Right atrium auricular region (tissue), 2 donors: ENCODE measurements around the gene KRT75. TPM values are rescaled to one million over a fixed set of nuclear protein-coding genes. Genes with fewer than 3 reads are reported as not detected.

ENCODE experiments used
- DNase-seq: peaks from one replicate; pipeline ENCODE4 v3.0.0-alpha.2; 2019; ENCODE audit warnings: low spot score
- H3K27ac ChIP-seq, 2 donors: fragments of 200-600 bp; sonication (generic); 1 replicate in 1 of 2; 2 replicates in 1 of 2; pipeline ENCODE4 v1.5.1; 2016 to 2019
- H3K27me3 ChIP-seq, 2 donors: fragments of 200-600 bp; sonication (generic); one replicate each; pipeline versions ENCODE4 v1.5.1 to v1.6.0; 2017 to 2019
- H3K36me3 ChIP-seq: fragments of 200-600 bp; sonication (generic); one replicate; pipeline ENCODE4 v1.5.1; 2016
- H3K4me1 ChIP-seq, 2 donors: fragments of 200-600 bp; sonication (generic); one replicate each; pipeline versions ENCODE4 v1.5.1 to v1.6.0; 2017 to 2019
- H3K4me3 ChIP-seq, 2 donors: fragments of 200-600 bp; sonication (generic); 1 replicate in 1 of 2; 2 replicates in 1 of 2; pipeline ENCODE4 v1.5.1; 2017 to 2019; ENCODE audit warnings: mild to moderate bottlenecking in 1 of 2, moderate library complexity in 1 of 2
- H3K9me3 ChIP-seq, 2 donors: fragments of 200-600 bp; sonication (generic); one replicate each; pipeline ENCODE4 v1.5.1; 2019
- total RNA-seq, 2 donors: library from RNA; depleted of rRNA; stranded (reverse); fragments of >200 nt; gene quantifications; one replicate each; pipeline ENCODE4 v1.1.0, GENCODE V29; 2016
- TF ChIP-seq, protein P1 (sequence below), 2 donors: fragments of 200-600 bp; sonication (generic); IDR thresholded peaks; one replicate each; pipeline ENCODE4 v1.5.1; 2019; ENCODE audit warnings: antibody characterized with exemption in 2 of 2

KRT75 gene
- total RNA-seq, 2 donors from 2014 or later = not detected

DNA sequence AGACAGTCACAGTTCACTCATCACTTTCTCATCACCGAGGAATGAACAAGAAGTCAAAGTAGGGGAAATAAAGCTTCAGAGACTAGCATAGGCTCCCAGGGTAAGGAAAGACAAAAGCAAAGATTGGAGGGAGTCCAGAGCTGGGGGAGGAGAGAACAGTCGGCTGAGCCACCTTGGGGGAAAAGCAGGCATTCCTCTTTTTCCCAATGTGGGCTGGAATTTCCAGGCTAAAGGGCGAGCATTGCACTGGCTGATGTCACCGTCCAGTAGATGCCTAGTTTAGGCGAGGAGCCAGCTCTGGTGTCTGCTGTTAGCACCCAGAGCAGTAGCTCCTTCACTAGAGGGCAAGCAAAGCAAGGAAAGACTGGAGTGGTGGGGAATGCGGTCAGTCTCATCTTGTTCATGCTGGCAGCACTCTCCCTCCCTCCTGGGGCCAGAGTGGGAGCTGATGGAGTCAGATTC is 8.5 kb upstream of the KRT75 start:
- TF ChIP-seq, protein P1, sequence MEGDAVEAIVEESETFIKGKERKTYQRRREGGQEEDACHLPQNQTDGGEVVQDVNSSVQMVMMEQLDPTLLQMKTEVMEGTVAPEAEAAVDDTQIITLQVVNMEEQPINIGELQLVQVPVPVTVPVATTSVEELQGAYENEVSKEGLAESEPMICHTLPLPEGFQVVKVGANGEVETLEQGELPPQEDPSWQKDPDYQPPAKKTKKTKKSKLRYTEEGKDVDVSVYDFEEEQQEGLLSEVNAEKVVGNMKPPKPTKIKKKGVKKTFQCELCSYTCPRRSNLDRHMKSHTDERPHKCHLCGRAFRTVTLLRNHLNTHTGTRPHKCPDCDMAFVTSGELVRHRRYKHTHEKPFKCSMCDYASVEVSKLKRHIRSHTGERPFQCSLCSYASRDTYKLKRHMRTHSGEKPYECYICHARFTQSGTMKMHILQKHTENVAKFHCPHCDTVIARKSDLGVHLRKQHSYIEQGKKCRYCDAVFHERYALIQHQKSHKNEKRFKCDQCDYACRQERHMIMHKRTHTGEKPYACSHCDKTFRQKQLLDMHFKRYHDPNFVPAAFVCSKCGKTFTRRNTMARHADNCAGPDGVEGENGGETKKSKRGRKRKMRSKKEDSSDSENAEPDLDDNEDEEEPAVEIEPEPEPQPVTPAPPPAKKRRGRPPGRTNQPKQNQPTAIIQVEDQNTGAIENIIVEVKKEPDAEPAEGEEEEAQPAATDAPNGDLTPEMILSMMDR (IDR thresholded peaks at IDR 0.05) = no peak
- DNase-seq = no peak
- no peak overlapping the region for H3K27ac ChIP-seq
- peaks cover 0 to 5% of the 10 kb centered on the region in 2 donors for H3K4me1 ChIP-seq
- no peaks in the 10 kb centered on the region for H3K9me3 ChIP-seq
- H3K27me3 ChIP-seq = no peaks in the 10 kb centered on the region
- no peak overlapping the region for H3K4me3 ChIP-seq
- H3K36me3 ChIP-seq = no peaks in the 10 kb centered on the region

DNA sequence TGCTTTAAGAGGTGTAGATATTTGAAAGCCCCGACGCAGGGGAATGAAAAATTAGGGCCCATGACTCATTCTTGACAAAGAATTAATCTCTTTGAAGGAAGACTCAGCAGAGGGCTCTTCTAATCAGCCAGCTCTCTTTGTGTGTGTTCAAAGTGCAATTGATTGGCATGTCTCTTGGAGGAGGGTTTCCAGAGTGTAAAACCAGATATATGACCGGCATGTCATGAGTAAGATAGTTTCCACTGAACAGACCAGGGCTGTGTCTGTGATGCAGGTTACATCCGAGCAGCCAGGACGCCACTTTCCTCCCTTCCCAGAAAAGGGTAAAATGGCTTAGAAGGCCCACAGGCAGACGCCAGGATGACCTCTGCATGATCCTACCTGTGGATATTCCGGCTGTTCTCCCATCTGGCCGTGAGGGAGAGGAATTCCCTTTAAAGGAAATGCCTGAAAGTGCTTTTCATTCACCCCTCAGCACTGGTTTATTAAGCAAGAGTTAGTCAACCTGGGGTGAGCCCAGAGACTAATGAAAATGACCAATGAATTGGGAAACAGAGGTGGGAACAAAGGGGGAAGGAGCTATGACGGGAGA is 7.2 kb upstream of the KRT75 start:
- H3K36me3 ChIP-seq = no peaks in the 10 kb centered on the region
- H3K4me3 ChIP-seq = no peak overlapping the region
- H3K9me3 ChIP-seq = no peaks in the 10 kb centered on the region
- TF ChIP-seq, protein P1 (IDR thresholded peaks at IDR 0.05) = no peak
- no peak for DNase-seq
- no peak overlapping the region for H3K27ac ChIP-seq
- peaks cover 0 to 5% of the 10 kb centered on the region in 2 donors for H3K4me1 ChIP-seq
- no peaks in the 10 kb centered on the region for H3K27me3 ChIP-seq

DNA sequence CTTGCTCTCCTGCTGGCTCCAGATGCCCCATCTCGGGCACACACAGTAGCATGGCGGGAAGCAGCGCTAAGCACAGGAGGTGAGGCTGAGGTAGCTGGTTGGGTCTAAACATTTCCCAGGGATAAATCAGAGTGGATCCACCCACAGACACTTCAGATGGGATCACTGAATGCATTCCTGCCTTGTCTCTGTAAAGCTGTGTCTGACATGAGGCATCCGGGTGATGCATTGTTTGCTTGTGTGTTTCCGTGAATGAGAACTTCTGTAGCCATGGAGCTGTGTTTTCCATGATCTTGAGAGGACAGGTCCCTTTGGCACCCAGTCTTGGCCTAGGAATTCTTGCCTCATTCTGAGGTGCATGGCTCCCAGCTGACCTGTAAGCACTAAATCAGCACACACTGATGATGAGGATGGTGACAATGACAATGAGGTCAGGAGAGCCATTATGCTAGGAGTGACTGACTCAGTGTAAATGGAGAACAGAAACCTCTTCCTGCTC is 6.7 kb upstream of the KRT75 start:
- H3K36me3 ChIP-seq = no peaks in the 10 kb centered on the region
- H3K4me3 ChIP-seq = no peak overlapping the region
- TF ChIP-seq, protein P1 (IDR thresholded peaks at IDR 0.05) = no peak
- no peaks in the 10 kb centered on the region for H3K9me3 ChIP-seq
- H3K27ac ChIP-seq = no peak overlapping the region
- DNase-seq = no peak
- no peaks in the 10 kb centered on the region for H3K27me3 ChIP-seq
- H3K4me1 ChIP-seq = peaks cover 0 to 5% of the 10 kb centered on the region in 2 donors

DNA sequence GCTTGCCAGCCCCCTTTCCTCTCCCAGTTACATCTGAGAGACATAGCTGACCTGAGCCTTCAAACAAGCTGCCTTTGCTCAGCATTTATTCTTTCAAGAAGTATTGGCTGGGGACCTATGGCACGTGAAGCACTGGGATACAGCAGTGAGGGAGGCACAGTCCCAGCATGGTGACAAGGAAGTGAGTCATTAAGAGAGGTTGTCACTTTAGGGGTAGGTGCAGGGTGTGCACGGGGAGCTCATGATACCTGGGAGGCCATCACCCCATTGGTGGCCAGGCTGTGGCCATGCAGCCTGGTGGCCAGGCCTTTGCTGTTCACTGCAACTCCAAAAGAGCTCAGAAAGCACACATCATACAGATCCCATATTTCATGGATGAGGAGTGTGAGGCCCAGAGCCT is 5.7 kb upstream of the KRT75 start:
- no peaks in the 10 kb centered on the region for H3K9me3 ChIP-seq
- H3K27me3 ChIP-seq = no peaks in the 10 kb centered on the region
- no peak overlapping the region for H3K4me3 ChIP-seq
- TF ChIP-seq, protein P1 (IDR thresholded peaks at IDR 0.05) = no peak
- no peaks in the 10 kb centered on the region for H3K36me3 ChIP-seq
- H3K4me1 ChIP-seq = peaks cover 0 to 5% of the 10 kb centered on the region in 2 donors
- no peak for DNase-seq
- H3K27ac ChIP-seq = no peak overlapping the region

DNA sequence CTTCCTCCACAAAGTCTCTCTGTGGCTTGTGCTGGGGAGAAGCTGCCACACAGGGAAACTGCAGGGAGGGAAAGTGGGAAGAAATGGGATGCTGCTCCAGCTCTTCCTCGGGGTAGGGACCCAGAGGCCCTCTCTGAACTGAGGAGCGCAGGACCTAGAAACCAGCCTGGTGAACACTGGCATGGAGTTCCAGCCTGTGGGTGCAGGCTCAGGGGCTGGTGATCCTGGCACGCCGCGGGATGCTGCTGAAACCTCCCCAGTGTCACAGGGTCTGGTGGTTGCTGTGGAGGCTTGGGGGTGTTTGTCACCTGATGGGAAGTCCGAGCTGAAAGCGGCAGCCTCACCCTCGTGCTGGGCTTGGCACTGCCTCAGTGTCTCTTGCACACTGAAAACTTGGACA is 5.2 kb upstream of the KRT75 start:
- no peak for DNase-seq
- H3K36me3 ChIP-seq = no peaks in the 10 kb centered on the region
- no peaks in the 10 kb centered on the region for H3K27me3 ChIP-seq
- H3K27ac ChIP-seq = no peak overlapping the region
- H3K4me3 ChIP-seq = no peak overlapping the region
- H3K9me3 ChIP-seq = no peaks in the 10 kb centered on the region
- peaks cover 0 to 5% of the 10 kb centered on the region in 2 donors for H3K4me1 ChIP-seq
- TF ChIP-seq, protein P1 (IDR thresholded peaks at IDR 0.05) = no peak
